Measurements from ENCODE around the gene TRIM6. TPM values are rescaled to one million over a fixed set of nuclear protein-coding genes. Genes with fewer than 3 reads are reported as not detected.
A peak's percentile ranks its signal among the peaks of the same experiment; 100 is the strongest.

Gene TRIM6
- total and polyA plus RNA-seq, 9 of the 15 experiments (the other 6 are each of a cell fraction or from before 2014, with no cell fraction given): 5.0 to 11.8 (median 8.7) TPM

DNA sequence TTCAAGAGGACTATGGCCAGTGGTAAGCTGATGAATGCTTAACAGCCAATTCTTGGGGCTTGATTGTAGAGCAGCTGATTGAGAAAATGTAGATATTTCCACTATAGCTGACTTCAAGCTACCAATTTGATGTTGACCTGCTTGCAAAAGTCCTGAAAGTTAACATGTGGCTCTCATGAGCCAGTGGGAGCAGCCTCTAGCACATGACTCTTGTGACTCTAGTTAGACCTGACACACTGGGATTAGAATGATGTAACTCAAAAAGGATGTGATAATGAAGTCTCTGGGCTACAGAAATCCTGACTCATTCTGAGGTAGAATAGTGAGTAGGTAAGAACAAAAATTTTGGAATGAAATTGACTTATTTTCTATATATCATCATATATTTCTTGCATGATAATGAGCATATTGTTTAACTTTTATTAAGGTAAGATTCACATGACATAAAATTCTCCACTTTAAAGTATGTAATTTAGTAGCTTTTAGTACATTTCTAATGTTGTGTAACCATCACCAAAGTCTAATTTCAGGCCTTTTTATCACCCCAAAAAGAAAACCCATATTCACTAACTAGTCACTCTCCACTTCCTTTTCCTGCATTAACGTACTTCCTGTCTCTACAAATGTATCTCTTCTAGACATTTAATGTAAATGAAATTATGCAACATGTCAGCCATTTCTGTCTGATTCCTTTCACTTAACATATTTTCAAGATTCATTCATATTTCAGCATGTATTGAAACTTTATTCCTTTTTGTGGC, 32.0 kb upstream of the TRIM6 start (continued):
- TF ChIP-seq, protein P1, sequence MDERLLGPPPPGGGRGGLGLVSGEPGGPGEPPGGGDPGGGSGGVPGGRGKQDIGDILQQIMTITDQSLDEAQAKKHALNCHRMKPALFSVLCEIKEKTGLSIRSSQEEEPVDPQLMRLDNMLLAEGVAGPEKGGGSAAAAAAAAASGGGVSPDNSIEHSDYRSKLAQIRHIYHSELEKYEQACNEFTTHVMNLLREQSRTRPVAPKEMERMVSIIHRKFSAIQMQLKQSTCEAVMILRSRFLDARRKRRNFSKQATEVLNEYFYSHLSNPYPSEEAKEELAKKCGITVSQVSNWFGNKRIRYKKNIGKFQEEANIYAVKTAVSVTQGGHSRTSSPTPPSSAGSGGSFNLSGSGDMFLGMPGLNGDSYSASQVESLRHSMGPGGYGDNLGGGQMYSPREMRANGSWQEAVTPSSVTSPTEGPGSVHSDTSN (CRISPR knock-in tag; IDR thresholded peaks at IDR 0.05; ENCODE audit: low read depth): no peak
- TF ChIP-seq, protein P1 (tag; conservative IDR thresholded peaks at IDR 0.05; ENCODE audit: low read depth): no peak
- no peak for TF ChIP-seq ZNF707 (CRISPR knock-in tag; conservative IDR thresholded peaks at IDR 0.05)
- TF ChIP-seq, protein P2, sequence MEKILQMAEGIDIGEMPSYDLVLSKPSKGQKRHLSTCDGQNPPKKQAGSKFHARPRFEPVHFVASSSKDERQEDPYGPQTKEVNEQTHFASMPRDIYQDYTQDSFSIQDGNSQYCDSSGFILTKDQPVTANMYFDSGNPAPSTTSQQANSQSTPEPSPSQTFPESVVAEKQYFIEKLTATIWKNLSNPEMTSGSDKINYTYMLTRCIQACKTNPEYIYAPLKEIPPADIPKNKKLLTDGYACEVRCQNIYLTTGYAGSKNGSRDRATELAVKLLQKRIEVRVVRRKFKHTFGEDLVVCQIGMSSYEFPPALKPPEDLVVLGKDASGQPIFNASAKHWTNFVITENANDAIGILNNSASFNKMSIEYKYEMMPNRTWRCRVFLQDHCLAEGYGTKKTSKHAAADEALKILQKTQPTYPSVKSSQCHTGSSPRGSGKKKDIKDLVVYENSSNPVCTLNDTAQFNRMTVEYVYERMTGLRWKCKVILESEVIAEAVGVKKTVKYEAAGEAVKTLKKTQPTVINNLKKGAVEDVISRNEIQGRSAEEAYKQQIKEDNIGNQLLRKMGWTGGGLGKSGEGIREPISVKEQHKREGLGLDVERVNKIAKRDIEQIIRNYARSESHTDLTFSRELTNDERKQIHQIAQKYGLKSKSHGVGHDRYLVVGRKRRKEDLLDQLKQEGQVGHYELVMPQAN (IDR thresholded peaks at IDR 0.05; ENCODE audit: borderline replicate concordance): no peak
- TF ChIP-seq MCM5 (IDR thresholded peaks at IDR 0.05; ENCODE audit: low read depth): no peak
- TF ChIP-seq, protein P3, sequence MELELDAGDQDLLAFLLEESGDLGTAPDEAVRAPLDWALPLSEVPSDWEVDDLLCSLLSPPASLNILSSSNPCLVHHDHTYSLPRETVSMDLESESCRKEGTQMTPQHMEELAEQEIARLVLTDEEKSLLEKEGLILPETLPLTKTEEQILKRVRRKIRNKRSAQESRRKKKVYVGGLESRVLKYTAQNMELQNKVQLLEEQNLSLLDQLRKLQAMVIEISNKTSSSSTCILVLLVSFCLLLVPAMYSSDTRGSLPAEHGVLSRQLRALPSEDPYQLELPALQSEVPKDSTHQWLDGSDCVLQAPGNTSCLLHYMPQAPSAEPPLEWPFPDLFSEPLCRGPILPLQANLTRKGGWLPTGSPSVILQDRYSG (tag; conservative IDR thresholded peaks at IDR 0.05; ENCODE audit: low read depth): no peak
- no peak for TF ChIP-seq POLR2G (IDR thresholded peaks at IDR 0.05; ENCODE audit: low read depth, low read length)
- TF ChIP-seq ZBTB17 (CRISPR knock-in tag; IDR thresholded peaks at IDR 0.05): no peak
- no peak for TF ChIP-seq DDX20 (tag; IDR thresholded peaks at IDR 0.05; ENCODE audit: low read depth)
- peak; percentile 90 for TF ChIP-seq L3MBTL2 (IDR thresholded peaks at IDR 0.05)
- no peak for TF ChIP-seq LARP7 (IDR thresholded peaks at IDR 0.05)
- TF ChIP-seq CEBPG (CRISPR knock-in tag; IDR thresholded peaks at IDR 0.05): no peak
- TF ChIP-seq CEBPG (tag; conservative IDR thresholded peaks at IDR 0.05 in 1 of 2, IDR thresholded peaks at IDR 0.05 in 1 of 2): peak; percentile 55 to 71; a peak in 3 of 4 replicates
- TF ChIP-seq, protein P4, sequence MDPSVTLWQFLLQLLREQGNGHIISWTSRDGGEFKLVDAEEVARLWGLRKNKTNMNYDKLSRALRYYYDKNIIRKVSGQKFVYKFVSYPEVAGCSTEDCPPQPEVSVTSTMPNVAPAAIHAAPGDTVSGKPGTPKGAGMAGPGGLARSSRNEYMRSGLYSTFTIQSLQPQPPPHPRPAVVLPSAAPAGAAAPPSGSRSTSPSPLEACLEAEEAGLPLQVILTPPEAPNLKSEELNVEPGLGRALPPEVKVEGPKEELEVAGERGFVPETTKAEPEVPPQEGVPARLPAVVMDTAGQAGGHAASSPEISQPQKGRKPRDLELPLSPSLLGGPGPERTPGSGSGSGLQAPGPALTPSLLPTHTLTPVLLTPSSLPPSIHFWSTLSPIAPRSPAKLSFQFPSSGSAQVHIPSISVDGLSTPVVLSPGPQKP (CRISPR knock-in tag; IDR thresholded peaks at IDR 0.05): no peak
- TF ChIP-seq ZEB2 (IDR thresholded peaks at IDR 0.05): no peak
- TF ChIP-seq NCOR1 (IDR thresholded peaks at IDR 0.05): no peak
- no peak for TF ChIP-seq ASH1L (IDR thresholded peaks at IDR 0.05; ENCODE audit: borderline replicate concordance, low read depth, partially characterized antibody)
- TF ChIP-seq MCM7 (IDR thresholded peaks at IDR 0.05): no peak
- TF ChIP-seq, protein P5, sequence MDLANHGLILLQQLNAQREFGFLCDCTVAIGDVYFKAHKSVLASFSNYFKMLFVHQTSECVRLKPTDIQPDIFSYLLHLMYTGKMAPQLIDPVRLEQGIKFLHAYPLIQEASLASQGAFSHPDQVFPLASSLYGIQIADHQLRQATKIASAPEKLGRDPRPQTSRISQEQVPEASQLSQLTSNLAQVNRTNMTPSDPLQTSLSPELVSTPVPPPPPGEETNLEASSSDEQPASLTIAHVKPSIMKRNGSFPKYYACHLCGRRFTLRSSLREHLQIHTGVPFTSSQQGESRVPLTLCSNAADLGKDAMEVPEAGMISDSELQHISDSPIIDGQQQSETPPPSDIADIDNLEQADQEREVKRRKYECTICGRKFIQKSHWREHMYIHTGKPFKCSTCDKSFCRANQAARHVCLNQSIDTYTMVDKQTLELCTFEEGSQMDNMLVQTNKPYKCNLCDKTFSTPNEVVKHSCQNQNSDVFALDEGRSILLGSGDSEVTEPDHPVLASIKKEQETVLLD (IDR thresholded peaks at IDR 0.05): no peak
- TF ChIP-seq DMBX1 (CRISPR knock-in tag; IDR thresholded peaks at IDR 0.05; ENCODE audit: borderline replicate concordance): peak; percentile 80; the same call in 1 of the 2 replicates
- TF ChIP-seq SRSF1 (IDR thresholded peaks at IDR 0.05; ENCODE audit: low read depth, low read length): no peak
